ENCODE measurements around the gene PNPLA5.

Gene PNPLA5

DNA sequence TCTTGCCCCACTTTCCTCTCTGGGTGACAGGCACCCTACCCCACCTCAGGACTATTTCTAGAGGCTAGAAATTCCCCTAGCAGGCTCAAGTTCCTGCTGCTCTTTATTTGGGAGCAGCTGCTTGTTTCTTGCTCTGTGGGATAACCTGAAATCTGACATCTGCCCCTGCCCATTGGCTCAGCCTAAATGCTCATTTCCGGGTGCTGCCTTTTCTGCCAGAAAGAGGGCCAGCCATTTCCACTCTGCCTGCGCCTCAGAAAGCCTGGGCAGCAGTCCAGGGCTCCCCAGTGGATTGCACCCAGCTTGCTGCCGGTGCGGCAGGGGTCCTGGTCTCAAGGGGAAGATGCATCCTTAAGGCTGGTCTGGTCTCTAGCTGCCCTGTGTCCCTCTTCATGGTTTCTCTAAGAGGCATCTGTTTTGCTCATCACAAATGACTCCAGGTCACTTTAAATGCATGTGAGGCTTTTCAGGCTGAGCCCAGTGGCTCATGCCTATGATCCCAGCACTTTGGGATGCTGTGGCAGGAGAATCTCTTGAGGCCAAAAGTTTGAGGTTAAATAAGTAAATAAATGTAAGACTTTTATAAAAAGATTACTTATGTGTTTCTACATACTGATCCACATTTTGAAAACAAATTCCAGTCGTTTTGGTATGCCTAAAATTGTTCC, 10.3 kb upstream of the PNPLA5 start:
- DNase-seq (ENCODE audit: low spot score) = no peak

DNA sequence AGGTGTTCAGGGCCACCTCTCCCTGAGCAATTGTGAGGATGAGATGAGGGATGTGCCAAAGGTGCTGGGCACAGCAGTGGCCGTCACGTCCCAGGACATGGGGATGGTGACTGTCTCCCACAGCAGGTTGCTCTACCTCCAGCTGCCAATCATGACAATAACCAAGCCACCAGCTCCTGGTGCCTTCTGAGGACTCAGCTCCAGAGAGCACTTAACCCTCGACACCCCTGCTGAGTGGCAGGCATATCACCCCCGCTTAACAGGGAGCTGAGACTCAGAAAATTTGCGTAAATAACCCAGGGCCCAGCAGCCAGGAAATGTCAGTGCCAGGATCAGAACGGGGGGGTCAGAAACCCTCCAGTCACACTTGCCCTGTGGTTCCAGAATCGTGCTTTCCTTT, 8.4 kb upstream of the PNPLA5 start:
- no peak for DNase-seq (ENCODE audit: low spot score)

DNA sequence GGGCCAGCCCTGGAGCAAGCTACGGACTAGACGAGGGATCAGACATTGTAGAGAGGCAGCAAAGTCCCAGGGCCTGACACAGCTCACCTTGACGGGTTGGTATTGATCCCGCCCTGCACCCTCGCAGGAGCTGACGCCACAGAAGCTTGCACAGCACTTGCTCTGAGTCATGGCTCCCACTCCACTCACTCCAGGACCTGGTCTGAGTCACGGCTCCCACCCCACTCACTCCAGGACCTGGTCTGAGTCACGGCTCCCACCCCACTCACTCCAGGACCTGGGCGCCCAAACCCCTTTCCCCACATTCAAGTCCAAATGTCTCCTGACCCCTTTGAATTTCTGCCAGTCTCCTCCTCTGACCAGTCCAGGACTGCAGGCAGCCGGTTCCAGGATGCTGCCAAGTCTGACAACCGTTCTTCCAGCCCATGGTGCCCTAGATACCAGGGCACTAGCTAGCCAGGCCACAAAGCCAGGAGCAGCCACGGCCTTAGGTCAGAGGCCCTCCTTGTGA, 6.0 kb upstream of the PNPLA5 start:
- no peak for DNase-seq (ENCODE audit: low spot score)

DNA sequence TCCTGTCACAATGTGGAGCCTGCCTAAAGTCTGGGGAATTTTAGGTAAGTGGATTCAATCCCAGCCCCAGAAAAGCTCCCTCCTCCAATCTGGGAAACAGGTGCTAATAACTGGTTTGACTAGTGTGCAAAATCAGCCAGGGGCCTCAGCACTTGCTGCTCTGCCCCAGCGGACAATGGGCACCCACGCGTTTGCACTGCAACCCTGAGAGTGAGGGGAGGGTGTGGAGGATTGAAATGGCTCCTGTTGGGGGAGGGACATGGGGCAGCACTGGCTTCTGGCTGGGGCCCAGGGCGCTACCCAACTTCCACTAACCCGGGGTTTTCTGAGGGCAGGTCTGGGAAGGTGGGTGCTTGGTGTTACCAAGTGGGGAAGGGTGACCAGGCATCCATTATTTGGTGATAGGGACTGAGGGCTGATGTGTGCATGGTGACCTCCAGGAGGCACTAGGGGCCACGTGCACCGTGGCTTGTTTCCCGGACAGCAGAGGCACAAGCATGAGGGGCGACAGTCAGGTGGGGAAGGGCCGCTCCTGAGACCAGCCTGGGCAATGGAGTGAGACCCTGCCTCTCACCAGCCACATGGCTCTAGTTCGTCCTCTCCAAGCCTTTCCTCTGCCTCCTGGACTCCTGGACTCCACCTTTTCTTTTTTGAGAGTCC, 4.3 kb upstream of the PNPLA5 start:
- DNase-seq (ENCODE audit: low spot score) = no peak

DNA sequence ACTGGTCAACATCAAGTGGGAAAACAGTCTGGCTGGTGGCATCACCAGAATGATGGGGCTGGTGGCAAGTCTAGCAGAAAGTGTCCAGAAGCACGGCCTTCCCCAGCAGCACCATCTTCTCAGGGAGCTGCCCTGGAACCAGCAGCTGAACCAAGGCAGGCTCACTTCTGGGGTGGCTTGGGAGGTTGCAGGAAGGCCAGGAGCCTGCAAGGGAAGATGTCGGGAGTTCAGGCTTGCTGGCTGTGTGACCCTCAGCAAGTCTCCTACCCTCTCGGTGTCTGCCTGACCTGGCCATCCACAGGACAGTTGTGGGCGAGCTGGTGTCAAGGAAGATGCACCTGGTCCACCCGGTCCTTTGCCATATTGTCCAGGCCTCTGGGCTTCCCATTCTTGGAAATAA, 2.3 kb upstream of the PNPLA5 start:
- DNase-seq (ENCODE audit: low spot score) = no peak

DNA sequence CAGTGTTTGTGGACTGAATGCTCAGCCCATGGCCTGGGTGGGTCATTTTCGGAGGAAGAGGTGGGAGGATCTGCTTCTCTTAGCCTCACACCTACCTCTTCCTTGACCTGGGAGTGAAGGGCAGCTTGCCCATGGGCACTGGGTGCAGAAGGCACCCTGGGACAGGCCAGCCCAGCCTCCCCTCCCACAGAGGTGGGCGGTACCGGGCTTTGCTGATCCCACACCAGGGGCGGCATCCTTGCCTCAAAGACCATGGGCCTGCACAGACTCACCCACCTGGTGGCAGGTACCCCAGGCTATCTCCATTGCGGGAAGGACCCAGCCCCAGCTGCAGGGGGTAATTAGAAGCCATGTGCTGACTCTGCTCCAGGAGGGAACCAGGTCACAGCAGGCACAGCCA, 1.5 kb upstream of the PNPLA5 start:
- no peak for DNase-seq (ENCODE audit: low spot score)

DNA sequence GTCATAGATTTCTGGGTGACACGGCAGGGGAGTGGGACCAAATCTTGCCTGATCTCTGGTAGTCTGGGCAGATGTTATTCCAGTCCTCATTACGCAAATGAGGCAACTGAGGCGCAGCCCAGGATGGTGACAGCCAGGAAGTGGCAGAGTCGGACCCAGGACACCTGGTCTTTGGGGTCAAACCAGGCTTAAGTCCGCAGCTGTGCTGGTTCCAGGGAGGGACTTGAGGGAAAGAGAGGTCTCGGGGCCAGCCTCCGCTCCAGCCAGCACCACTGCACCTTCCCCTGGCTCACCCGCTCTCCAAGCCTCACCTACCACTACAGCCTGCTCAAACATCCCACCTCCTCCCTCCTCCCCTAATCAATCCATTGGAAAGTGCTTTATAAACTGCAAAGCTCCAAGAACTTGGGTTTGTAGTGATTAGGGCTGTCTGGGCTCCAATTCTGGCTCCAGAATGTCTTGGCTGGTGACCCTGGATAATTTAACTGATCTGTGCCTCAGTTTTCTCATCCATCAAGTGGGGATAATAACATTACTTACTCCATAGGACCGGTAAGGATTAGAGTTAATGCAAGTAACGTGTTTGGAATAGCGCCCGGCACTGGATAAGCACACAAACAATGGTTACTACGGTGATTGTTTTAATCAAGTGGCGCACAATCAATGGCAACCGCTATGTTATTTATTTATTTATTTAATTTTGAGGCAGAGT, 526 bp upstream of the PNPLA5 start:
- no peak for DNase-seq (ENCODE audit: low spot score)

DNA sequence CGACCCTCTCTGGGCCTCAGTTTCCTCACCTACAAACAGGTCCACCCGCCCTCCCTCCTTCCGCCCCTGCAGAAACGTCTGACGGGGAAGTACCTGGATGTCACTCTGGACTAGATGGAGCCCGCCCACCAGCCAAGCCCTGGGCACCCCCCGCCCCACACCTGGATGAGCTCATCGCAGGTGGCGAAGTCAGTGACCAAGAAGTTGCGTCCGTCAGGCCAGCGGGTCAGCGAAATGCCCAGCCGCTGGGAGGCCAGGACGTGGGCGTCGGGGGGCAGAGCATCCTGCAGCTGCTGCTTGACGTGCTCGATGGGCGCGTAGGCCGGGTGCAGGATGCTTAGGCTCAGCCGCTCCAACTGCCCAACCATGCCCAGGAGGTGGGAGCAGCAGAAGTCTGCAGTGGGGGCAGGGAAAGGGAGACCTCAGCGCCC, 897 bp downstream of the PNPLA5 start:
- DNase-seq (ENCODE audit: low spot score) = no peak

DNA sequence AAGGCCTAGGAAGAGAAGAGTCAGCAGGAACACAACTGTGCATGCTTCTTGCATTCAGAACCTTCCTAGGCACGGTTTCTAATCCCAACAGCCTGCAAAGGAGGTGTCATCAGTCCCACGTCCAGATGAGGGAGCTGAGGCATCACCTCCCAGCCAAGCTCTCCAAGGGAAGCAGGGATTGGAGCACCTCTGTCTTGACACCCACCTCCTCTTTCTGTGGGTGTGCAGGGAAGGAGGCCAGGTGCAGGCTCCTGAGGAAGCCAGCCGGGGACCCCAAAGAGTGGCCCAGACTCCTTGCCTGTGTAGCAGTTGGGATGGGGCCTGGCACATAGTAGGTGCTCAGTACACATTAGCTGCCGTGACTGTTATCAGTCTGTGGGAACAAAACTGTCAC, 2.0 kb downstream of the PNPLA5 start:
- DNase-seq (ENCODE audit: low spot score) = no peak

DNA sequence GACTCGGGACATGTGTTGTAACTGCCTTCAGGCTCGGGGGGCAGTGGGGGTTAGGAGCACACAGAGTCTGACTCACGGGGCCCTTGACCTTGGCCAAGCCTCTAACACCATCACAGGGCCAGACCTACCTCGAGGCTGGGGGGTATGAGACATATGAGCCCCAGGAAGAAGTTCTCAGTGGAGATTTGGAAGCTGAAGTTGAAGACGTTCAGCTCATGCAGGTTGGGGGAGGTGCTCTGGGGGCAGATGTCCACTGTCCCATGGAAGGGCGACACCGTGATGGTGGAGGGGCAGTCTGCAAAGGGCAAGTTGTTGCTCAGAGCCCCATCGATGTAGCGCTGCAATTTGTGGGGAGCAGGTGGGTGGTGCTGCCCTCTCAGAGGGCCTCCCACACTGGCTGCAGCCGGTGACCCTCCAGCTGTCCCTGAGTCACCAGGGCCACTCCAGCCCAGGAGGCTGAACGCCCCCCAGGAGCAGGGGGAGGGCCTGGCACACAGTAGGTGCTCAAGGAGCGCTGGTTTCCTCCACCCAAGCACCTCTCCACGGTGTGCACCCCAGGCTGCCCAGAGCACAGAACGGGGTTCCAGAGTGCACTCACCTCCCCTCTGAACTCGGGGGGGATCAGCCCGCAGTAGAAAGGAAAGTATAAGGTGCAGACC, 2.5 kb downstream of the PNPLA5 start:
- no peak for DNase-seq (ENCODE audit: low spot score)

DNA sequence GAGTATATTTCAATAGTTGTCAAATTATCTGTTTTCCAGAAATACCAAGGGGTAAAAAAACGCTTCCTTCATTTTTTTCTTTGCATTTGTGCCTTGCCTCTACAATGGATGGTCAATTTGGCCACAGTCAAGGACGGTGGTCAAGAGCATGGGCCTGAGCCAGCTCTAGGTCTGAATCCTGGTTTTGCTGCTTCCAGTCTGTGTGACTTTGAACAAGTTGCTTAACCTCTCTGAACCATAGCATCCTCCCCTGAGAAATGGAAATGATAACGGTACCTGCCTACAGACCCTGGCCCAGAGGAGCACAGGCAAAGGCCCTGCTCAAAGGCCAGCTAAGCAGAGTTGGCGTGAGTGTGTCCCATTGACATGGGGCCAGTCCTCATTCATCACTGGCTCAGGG, 3.1 kb downstream of the PNPLA5 start:
- DNase-seq (ENCODE audit: low spot score) = no peak

DNA sequence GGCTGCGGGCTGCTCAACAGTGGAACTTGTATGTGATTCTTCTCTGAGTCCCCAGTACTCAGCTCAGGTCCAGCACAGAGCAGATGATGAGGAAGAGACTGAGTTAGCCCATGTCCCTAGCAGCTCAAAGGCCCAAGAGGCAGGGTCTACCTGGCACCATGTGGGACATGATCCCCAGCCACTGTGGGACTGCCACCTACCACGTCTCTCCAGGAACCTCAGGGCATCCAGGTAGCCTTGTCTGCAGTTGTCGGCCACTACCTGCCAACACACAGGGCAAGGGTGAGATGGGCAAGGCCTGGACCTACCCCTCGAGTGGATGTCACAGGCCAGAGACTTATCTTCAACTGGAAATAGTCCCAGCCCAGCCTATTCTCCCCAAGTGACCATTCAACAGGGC, 4.4 kb downstream of the PNPLA5 start:
- no peak for DNase-seq (ENCODE audit: low spot score)

DNA sequence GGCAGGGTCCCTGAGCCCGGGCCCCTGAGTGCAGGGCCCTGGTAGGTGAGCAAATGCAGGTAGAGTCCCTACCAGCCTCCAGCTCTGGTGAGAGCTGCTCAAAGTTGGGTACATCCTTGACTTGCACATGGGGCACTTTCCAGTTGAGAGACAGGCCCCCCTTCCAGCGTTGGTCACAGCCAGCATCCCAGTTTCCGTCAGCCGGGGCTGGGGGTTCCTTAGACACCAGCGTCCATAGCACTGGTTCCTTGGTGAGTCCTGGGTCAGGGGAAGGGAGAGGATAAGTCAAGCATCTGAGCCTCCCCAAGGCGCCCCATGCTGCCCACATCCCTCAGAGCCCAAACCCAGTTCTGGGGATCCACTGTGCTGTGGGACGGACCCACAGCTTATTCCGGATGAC, 5.6 kb downstream of the PNPLA5 start:
- DNase-seq (ENCODE audit: low spot score) = no peak

DNA sequence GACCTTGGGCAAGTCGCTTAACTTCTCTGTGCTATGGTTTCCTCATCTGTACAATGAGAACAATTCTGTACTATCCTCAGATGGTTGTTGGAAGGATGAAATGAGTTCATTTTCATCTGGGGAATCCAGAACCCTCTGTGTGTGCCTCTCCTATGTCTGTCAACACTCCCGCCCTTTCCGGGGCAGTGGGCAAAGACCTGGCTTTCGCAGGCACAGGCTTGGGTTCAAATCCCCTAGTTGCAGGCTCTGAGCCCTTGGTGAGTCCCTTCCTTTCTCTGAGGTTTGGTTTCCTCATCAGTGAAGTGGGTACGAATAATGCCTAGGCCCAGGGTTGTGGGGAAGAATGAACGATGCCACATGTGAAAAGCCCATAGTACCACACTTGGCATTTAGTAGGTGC, 6.0 kb downstream of the PNPLA5 start:
- DNase-seq (ENCODE audit: low spot score) = no peak

DNA sequence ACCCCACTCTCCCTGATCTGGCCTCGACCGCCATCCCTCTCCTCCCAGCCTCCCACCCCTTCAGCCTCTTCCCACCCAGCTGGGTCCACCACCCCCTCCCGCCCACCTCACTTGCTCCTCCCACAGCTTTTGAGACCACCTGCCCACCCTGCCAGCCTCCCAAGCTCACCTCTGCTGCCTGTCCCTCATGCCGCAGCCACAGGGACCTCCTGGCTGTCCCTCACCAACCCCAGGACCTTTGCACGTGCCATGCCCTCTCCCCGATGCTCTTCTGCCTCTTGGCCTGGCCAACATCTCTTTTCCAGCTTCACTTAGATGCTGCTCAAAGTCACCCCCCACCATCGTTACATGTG, 6.5 kb downstream of the PNPLA5 start:
- DNase-seq (ENCODE audit: low spot score) = no peak

DNA sequence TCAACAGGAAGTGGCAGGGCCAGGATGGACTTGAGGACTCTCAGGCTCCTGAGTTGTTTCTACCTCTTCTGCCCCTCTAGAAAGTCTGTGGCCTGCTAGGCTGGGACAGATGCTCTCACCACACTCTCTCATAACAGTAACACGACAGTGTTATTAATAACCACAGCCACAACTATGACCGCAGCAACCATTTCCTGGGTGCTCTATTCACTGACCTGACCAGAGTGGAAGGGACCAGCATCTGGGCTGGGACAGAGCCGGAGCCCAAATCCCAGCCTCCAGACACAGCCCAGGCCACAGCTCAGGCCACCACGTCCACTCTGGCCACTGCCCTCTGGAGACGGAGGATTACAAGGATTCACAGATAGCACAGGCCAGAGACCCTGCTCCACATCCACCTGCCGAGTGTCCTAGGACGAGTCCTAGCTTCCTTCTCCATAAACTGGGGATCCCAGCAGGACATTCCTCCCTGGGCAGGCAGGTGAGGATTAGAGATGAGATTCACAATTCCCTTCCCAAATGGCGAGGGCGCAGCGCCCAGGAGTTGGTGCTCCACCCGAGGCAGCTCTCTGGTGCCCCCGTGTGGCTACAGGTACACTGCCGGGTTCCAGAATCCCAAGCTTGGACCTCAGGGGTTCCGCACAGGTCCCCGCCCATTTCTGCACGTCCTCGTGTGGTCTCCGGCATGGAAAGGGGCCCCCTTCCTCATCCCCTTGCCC, 7.1 kb downstream of the PNPLA5 start:
- DNase-seq (ENCODE audit: low spot score) = peak; percentile 58

DNA sequence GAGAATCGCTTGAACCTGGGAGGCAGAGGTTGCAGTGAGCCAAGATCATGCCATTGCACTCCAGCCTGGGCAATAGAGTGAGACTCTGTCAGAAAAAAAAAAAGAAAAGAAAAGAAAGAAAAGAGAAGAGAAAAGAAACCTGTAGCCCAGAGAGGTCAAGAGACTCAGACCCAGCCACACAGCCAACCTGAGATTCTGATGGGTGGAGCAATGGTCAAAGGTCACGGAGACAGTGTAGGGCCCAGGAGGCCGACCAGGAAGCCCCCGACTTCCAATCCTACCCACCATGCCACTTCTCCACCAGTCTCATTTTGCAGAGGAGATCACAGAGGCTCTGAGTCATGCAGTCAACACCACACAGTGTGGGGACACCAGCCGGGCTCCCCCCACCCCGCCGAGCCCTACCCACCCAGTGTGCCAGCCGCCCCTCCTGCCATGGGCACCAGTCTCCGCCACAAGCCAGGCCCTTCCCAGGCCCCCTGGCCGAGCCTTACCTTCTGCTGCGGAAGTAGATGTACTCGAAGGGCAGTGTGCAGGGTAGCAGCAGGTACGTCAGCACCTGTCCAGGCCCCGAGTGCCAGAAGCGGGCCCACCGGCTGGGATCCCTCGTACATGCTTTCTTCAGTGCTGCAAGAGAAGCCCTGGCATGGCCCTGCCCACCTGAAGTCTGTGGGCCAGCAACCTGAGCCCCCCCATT, 7.9 kb downstream of the PNPLA5 start:
- DNase-seq (ENCODE audit: low spot score) = no peak

DNA sequence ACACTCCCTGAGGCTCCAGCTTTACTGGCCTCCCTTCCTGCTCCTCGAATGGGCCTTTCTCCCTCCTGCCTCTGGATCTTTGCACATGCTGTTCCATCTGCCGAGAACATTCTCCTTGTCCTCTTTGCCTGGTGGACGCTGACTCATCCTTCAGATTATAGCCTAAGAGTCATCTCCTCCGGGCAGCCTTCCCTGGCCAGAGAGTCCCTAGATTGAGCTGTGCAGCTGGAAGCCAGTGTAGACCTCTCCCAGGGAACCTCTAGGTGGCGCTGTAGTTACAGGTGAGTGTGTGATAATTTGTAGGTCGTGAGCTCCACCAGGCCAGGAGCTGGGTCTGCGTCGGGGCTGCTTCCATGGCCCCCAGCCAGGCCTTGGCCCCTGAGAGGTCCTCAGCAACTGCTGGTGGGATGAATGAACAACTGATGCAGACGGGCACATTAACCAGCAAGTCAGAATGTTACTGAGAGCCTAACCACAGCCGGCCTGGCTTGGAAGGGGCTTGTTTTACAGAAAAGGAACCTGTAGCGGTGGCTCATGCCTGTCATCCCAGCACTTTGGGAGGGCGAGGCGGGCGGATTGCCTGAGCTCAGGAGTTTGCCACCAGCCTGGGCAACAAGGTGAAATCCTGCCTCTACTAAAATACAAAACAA, 8.7 kb downstream of the PNPLA5 start:
- DNase-seq (ENCODE audit: low spot score) = peak; percentile 87

DNA sequence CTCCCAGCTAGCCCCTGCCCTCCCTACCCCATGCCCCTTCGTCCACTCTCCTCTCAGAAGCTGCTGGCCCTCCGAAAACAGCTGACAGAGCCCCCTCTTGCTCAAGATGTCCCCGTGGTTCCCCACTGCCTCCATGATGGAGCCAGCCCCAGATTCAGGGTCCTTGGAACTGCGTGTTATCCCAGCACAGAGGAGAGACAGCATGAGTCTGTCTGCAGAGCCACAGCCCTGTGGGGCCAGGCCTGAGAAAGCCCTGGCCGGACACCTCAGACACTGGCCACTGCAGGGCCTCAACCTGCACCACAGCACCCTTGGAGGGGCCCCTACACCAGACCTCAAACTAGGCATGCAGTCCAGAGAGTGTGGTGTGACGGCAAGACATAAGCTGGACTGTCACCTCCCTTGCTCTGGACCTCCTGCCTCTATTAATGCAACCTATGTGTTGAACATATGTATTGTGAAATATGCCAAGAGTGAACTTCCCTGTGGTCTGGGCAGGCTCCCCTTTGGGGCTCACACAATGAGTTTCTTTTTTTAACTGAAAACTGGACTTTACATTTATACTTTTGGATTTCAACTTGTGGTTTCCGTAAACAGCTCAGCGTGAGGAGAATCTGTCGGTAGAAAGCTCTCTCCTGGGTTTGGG, 9.6 kb downstream of the PNPLA5 start:
- DNase-seq (ENCODE audit: low spot score) = no peak

Measured in COLO829 (cell line).